ENCODE results near the gene EXD3. TPM values are rescaled to one million over a fixed set of nuclear protein-coding genes. Genes with fewer than 3 reads are reported as not detected.

The EXD3 gene
- total RNA-seq, 1 donor from 2014 or later = 19.5 TPM

DNA sequence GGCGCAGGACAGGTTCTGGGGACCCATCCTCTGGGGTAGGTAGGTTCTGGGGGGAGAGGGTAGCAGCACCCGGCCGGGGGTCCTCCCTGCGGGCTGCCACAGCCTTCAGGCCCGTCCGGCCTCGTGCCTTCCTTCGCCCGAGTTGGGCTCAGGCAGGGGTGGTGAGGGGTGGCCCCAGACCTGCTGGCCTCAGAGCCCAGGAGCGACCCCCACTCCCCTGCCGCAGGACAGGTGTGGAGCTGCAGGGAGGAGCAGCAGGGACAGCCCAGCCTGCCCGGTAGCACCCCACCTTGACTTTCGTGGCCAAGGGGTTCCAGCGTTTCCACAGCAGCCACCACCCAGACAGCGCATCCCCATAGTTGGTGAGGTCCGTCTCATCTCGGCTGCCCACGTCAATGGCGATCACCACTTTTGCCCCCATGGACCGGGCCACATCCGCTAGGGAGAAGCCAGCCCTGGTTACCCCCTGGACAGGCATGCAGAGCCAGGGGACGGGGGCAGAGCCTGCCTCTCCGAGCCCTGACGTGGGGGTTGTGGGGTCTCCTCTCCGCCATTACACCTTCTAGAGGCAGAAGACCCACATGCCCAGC is 39.5 kb upstream of the EXD3 start:
- TF ChIP-seq, protein P1, sequence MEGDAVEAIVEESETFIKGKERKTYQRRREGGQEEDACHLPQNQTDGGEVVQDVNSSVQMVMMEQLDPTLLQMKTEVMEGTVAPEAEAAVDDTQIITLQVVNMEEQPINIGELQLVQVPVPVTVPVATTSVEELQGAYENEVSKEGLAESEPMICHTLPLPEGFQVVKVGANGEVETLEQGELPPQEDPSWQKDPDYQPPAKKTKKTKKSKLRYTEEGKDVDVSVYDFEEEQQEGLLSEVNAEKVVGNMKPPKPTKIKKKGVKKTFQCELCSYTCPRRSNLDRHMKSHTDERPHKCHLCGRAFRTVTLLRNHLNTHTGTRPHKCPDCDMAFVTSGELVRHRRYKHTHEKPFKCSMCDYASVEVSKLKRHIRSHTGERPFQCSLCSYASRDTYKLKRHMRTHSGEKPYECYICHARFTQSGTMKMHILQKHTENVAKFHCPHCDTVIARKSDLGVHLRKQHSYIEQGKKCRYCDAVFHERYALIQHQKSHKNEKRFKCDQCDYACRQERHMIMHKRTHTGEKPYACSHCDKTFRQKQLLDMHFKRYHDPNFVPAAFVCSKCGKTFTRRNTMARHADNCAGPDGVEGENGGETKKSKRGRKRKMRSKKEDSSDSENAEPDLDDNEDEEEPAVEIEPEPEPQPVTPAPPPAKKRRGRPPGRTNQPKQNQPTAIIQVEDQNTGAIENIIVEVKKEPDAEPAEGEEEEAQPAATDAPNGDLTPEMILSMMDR (conservative IDR thresholded peaks at IDR 0.05) = no peak
- H3K9me3 Mint-ChIP-seq = no peaks in the 10 kb centered on the region
- H3K27ac Mint-ChIP-seq = no peak overlapping the region
- no peak overlapping the region for H3K4me3 Mint-ChIP-seq
- DNase-seq (ENCODE audit: extremely low spot score, unreplicated experiment) = no peak
- H3K27me3 Mint-ChIP-seq = peaks cover 4% of the 10 kb centered on the region
- no peaks in the 10 kb centered on the region for H3K4me1 Mint-ChIP-seq (ENCODE audit: unreplicated experiment)
- no peaks in the 10 kb centered on the region for H3K36me3 Mint-ChIP-seq

DNA sequence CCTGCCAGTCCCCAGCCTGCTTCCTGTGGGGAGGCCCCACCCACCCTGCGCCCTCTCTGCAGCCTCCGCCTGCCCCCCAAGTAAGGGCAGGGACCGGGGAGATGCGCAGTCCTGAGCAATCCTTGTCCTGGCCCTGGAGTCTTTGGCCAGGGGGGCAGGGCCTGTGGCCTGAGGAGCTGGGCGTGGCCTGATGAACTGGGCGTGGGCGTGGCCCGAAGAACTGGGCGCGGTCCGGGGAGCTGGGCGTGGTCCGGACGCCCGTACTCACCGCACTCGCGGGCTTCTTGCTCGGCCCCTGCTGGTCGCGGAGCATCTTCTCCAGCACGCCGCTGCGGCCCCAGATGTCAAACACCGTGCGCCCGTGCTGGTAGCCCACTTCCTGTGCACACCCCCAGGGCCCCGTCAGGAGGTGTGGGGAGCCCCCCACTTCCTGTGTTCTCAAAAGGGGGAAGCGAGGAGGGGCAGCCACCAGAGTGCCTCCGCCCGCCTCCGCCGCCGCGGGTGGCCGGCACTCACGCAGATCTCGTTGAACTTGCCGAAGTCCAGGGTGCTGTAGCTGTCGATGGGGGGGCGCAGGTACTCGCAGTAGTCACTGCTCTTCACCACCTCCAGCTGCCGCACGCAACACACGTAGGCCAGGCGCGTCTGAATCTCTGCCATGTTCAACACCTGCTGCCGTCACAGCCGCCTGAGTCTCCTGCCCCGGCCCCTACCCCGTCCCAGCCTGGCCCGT is 38.9 kb upstream of the EXD3 start:
- Mint-ChIP-seq H3K4me3 (no peak overlapping the region), H3K27ac (no peak overlapping the region), H3K27me3 (peaks cover 4% of the 10 kb centered on the region), H3K9me3 (no peaks in the 10 kb centered on the region), H3K4me1 (ENCODE audit: unreplicated experiment) (no peaks in the 10 kb centered on the region), H3K36me3 (no peaks in the 10 kb centered on the region)
- TF ChIP-seq, protein P1 (conservative IDR thresholded peaks at IDR 0.05) = peak; percentile 36
- DNase-seq (ENCODE audit: extremely low spot score, unreplicated experiment) = no peak

DNA sequence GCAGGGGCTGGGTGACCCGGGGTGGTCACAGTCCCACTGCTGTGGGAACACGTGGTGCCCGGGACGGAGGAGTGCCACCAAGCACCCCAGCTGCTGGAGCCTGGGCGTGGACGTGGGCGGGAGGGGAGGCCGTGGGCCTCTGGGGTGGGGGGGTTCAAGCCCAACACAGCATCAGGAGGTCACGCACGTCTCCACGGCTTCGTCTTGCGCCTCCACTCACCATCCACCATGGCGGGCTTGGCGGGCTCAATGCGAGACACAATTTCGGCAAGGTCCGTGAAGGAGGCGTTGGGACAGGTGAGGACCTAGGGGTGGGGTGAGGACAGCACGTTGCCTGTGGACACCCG is 38.3 kb upstream of the EXD3 start:
- no peaks in the 10 kb centered on the region for H3K9me3 Mint-ChIP-seq
- H3K4me3 Mint-ChIP-seq = no peak overlapping the region
- TF ChIP-seq, protein P1 (conservative IDR thresholded peaks at IDR 0.05) = no peak
- no peaks in the 10 kb centered on the region for H3K4me1 Mint-ChIP-seq (ENCODE audit: unreplicated experiment)
- H3K27ac Mint-ChIP-seq = no peak overlapping the region
- no peak for DNase-seq (ENCODE audit: extremely low spot score, unreplicated experiment)
- H3K27me3 Mint-ChIP-seq = peaks cover 4% of the 10 kb centered on the region
- no peaks in the 10 kb centered on the region for H3K36me3 Mint-ChIP-seq

DNA sequence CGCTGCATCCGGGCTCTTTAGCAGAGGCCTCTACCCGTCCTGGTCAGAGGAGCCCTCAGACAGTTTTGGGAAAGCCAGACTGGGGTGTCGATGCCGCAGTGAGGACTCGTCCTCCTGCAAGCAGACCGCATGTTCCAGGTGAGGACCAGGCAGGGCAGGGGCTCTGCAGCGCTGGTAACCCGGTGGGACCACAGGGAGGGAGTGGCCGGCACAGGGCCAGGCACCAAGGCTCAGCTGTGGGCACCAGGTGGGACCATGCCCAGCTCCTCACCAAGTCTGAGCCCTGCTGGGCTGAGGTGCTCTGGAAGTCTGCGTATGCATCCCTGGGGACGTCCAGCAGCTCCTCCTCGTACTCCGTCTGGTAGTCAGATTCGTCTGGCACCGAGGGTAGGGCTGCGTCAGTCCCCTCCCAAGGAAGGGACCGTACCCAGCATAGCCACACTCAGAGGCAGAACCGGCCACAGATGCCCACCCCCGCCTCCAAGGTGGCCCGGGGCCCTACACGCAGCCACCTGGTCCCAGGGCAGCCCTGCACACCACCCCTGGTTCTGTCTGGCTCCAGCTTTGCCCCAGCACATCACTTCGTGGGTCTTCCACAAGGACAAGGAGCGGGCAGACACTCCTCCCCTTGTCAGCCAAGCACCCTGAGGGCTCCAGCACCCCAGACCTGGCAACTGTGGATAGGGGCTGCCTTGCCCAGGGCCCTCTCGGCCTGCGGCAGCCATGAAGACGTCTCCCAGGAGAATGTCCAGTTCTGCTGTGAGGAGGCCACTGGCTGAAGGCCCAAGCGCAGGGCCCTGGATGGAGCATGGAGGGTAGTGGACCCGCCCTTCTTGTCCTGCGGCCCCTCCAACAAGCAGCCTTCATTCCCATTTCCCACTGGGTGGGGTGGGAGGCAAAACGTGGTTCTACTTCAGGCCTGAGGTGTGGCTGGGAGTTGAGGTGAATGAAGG is 37.7 kb upstream of the EXD3 start:
- no peak overlapping the region for H3K4me3 Mint-ChIP-seq
- TF ChIP-seq, protein P1 (conservative IDR thresholded peaks at IDR 0.05) = no peak
- H3K9me3 Mint-ChIP-seq = no peaks in the 10 kb centered on the region
- H3K4me1 Mint-ChIP-seq (ENCODE audit: unreplicated experiment) = no peaks in the 10 kb centered on the region
- no peaks in the 10 kb centered on the region for H3K36me3 Mint-ChIP-seq
- H3K27ac Mint-ChIP-seq = no peak overlapping the region
- DNase-seq (ENCODE audit: extremely low spot score, unreplicated experiment) = no peak
- H3K27me3 Mint-ChIP-seq = peaks cover 4% of the 10 kb centered on the region

DNA sequence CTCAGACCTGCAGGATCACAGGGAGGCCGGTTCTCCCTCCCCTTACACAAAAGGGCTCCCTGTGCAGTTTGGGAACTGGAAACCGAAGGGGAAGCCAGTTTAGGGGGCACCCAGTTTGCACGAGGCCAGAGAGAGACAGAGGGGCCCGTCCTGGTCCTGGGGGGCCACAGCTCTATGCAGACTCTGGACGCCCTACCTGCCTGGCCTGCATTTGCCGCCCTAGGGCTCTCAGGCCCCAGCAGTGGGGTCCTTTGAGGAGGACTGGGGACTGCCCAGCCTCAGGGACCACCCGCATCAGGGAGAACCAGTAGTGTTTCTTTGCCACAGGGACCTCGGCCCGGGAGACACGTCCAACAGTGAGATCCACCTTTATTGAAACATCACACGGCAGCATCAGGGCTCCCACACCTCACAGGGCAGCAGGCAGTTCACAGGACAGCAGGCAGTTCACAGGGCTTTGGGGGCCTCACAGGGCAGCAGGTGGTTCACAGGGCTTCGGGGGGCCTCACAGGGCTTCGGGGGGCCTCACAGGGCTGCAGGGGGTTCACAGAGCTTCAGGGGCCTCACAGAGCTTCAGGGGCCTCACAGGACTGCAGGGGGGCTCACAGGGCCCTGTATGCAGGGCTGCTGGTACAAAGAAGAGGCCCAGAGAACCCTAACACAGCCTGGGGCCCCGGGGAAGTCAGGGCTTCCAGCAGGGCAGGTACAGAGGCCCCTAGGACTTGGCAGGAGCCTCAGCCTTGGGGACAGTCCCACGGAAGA is 36.8 kb upstream of the EXD3 start:
- H3K27me3 Mint-ChIP-seq = peaks cover 4% of the 10 kb centered on the region
- H3K4me3 Mint-ChIP-seq = peak overlapping the region; percentile 63
- no peak for DNase-seq (ENCODE audit: extremely low spot score, unreplicated experiment)
- no peaks in the 10 kb centered on the region for H3K9me3 Mint-ChIP-seq
- H3K36me3 Mint-ChIP-seq = no peaks in the 10 kb centered on the region
- TF ChIP-seq, protein P1 (conservative IDR thresholded peaks at IDR 0.05) = no peak
- H3K4me1 Mint-ChIP-seq (ENCODE audit: unreplicated experiment) = no peaks in the 10 kb centered on the region
- H3K27ac Mint-ChIP-seq = peak overlapping the region; percentile 63
